NCI-H1694 (cell line): ENCODE data around the gene SPATA4.
A peak's percentile ranks its signal among the peaks of the same experiment; 100 is the strongest.
"Not testable (repeated sequence)": the region's sequence is repeated elsewhere in the genome, so short reads cannot be mapped to it uniquely, and the experiment has no call there.

Experiments used
- DNase-seq: peaks from one replicate; lab custom pipeline; 2025; lab: John Stamatoyannopoulos, UW

SPATA4 gene

DNA sequence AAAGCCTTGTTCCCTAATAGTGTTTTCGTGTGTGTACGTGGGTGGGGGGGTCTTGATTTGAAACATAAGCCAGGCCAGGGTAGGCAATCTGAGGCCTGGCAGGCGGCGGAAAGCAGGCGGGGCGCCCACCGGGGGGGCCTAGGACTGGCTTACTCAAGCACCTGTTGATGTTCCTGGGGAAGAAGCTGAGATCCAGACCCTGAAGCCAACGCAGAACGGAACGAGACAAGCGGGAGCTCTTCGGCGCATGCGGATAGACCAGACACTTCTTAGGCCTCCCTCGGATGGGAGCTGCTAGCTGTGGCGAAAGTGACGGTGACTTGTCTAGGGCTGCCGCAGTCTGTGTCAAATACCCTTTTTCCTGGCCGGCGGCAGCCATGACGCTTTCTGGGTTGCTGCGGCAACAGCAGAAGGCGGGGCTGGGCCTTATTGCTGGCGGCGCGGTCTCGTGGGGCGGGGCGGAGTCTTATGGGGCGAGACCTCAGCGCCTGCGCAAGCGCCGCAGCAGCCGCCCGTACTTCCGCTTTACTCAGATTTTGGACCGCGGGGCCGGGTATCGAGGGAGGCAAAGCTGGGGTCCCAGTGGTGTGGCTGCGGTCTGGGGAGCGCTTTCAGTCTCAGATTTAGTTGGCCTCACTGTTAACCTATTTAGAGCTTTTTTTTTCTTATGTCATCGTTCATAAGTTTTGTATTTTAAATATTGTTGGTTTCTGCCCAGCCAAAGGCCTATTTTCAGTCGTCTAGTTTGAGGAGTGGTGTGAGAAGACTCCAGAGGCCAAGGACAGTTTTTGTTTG is at the start of gene SPATA4:
Gene SPATA4 (minus strand): TSS at position 402 of the 795 bp plus-strand sequence. CDS start 23 bp downstream, at position 379.
- peak; percentile 55 for DNase-seq

DNA sequence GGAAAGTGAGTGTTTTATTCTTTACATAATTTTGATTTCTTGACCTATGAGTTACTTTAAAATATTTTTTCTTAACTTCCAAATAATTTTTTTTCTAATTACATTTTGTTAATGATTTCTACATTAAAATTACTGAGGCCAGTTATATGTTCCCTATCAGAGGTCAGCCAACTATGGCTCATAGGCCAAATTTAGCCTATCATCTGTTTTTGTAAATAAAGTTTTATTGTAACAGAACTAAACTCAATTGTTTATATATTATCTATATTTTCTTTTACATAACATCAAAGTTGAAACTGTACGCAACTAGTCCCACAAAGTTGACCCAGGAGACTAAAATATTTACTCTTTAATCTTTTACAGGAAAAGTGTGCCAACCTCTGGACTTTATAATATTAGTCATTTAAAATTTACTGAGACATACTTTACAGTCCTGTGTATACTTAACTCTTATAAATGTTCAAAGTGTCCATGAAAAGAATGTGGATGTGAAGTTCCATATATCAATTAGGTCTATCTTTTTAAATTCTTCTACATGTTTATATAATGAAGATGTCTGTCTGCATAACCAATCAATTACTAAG is 47.5 kb upstream of the SPATA4 start:
- DNase-seq = no peak

DNA sequence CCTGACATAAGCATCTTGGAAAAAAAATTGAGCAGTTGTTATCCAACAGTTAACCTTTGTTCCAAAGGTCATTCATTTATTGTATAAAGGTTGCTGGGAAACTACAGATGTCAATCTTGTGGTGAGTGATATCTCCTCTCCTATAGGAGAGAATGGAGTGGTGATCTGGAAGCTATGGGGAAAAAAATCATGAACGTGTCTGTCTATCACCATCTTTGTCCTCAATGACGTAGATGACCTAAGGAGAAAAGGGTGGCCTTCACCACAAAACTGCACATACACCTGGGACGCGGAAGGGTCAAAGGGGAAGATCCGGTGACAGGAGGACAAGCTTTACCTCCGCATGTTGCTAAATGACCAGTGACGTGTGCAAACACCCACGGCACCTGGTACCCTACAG is 46.3 kb upstream of the SPATA4 start:
- DNase-seq = no peak

DNA sequence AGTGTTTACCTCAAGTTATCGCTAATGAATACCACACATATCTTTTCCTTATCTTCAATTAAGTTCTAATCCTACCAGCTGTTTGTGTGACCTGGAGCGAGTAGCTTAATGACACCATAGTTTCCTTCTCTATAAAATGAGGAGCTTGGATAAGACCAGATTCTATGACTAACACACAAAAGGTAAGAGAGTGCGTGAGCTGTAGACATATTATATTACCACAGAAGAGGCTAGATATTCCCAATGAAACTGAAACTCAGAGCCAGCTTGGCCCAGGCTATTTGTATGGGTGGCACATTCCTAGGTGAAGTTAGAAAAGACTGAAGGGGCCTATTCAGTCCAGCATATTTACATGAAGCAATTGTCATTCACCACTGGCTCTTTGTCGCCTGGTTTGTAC is 43.4 kb upstream of the SPATA4 start:
- DNase-seq = no peak

DNA sequence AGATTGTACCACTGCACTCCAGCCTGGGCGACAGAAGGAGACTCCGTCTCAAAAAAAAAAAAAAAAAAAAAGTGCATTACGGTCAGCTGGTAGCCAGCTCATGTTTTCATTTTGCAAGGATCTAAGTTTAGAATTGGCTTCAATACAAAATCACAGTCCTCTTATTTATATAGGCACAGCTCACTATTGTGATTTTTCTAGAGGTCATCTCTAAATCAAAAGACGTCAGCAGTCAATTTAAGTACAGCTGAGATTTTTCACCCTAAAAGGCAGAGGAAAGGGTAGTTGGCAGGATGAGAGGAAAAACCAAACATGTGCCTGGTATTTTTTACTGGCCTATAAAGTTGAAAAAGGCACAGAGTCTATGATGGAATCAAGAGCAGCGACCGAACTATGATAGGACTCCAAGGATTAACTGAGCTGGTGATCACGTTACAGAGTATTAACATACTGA is 42.8 kb upstream of the SPATA4 start:
- DNase-seq = no peak

DNA sequence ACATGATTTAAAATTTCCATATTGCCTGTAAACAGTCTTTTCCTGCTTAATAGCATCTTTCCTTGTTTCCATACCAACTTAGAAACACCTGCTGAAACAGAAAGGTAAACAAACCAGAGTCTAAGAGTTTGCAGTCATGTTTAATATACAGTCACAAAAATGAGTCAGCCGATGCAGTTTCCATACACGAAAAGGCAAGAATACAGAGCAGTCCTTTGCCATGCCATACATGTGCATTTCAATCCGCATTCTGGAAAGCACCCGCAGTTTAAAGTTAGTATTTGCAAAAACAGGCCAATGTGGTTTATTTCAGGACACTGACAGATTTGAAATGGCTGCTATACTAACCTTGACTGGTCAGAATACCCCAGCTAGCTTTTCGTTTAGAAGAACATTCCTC is 41.6 kb upstream of the SPATA4 start:
- DNase-seq = no peak

DNA sequence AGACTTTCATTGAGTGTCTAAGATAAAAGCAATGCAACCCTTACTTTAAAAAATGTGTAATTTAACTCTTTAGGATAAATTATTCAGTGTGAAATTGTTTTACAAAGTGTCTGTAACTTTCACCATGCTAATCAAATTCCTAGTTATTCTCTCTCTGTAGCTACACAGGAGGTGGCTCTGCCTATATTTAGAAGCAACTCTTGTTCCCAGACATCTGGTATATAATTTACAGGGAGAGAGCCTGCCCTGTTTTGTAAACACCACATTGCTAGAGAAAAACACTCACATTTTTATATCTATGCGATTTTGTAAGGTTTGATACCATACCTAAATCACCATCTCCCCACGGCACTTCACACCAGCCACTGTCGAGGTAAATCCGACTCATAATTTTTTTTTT is 35.5 kb upstream of the SPATA4 start:
- DNase-seq = peak; percentile 5

DNA sequence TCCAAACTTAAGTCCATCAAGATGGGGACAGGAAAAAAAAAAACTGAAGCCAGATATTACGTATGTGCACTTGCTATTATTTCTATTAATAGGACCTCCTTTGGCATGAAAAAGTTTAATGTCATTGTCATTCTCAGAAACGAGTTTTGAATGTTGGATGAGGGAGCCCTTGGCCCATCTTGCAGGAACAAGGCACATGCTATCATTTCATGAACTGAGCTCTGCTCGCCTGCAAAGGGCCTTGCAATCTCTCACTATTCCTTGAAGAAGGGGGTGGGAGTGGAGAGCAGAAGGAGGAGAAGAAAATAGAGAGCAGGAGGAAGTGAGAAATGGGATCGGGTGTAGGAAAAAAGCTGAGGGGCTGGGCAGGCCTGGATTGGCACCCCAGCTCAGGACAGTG is 34.3 kb upstream of the SPATA4 start:
- DNase-seq = no peak

DNA sequence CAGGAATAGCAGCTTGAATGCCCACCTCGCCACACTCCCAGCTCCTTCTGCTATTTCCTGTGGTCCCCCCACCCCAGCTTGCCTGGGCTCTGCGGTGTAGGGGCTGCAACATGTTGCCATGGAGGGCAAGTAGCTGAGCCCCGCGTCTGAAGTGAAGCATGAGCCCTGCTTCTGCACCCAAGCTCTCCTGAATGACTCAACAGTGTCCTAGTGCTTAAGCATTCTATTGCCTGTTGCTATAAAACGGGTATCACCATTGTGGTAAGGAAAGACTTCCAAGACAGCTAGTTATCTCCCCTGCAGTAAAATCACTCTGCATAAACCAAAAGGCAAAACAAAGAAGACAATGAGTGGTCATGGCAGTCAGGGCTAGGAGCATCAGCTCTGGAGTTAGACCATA is 31.4 kb upstream of the SPATA4 start:
- no peak for DNase-seq

DNA sequence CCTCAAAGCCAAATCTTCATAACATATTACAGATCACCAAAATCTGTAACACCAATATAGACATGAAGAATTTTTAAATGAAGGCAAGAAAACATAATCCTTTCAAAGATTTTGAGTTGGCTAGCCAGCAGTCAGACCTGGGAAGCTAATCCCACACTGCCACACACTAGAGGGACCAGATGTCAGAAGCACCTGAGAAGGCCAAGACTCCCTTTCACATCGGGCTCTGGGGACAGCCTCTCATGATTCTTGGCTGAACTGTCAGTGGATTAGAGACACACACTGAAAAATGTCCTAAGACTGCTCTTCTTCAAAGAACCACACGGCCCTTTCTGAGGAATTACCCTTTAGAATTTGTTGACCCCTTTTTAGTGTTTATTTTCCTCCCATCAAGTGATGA is 28.2 kb upstream of the SPATA4 start:
- DNase-seq = no peak

DNA sequence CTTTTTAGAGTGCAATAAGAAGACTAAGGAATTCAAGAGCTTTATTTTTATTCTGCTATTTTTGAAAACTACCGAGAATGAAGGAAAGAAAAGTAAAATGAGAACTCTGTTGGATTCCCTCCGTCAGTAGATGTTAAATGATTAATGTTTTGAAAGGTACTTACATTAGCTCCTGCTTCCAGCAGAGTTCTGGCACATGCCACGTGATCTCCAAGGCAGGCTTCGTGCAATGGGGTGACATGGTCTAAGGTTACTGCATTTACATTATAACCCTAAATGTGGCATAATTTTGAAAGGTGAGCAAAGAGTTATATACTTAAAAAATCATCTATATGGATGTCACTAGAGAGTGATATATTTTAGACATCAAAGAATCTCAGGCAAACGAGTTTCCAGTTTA is 26.8 kb upstream of the SPATA4 start:
- no peak for DNase-seq

DNA sequence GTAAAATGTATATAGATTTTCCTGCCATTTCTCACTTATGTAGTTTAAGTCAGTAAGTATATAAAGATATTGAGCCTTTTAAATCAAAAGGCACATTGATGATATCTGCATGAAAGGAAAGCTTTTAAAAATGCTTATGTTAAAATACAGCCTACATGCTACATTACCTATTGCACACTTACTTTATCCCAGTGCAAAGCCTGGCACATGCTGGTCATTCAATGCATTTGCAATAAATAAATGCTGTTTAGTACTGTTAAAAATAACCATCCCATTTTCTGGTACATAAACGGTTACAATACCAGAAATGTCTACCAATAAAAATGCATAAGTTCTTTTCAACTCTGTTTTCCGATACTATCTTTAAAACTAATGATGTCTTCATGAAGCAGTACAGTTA is 22.1 kb upstream of the SPATA4 start:
- DNase-seq = no peak

DNA sequence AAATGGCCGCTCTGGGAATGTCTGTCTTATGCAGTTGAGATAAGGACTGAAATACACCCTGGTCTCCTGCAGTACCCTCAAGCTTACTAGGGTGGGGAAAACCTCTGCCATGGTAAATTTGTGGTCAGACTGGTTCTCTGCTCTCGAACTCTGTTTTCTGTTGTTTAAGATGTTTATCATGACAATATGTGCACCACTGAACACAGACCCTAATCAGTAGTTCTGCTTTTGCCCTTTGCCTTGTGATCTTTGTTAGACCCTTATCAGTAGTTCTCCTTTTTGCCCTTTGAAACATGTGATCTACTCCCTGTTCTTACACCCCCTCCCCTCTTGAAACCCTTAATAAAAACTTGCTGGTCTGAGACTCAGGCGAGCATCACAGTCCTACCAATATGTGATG is 17.0 kb upstream of the SPATA4 start:
- DNase-seq = not testable (repeated sequence)

DNA sequence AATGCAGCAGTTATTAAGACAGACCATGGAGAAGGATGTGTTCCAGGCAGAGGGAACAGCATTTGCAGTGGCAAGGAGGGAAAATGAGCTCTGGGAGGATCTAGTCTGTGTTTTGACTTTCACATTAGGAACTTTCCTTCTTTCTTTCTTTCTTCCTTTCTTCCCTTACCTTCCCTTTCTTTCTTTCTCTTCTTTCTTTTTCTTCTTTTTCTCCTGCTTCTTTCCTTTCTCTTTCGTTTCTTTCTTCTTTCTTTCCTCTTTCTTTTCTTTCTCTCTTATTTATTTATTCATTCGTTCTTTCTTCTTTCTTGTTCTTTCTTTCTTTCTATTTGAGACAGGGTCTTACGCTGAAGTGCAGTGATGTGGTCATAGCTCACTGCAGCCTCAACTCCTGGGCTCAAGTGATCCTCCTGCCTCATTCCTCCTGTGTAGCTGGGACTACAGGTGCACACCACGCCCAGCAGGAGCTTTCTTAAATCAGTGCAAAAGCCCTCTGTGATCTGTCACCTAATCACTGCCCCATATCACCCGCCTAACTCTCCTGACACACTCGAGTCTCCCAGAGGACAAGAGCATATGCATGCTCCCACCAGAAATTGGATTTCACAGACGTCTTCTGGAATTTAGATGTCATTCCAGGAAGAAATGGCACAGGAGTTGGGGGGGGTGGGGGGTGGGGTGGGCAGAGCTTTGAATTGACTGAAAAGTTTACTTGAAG is 15.4 kb upstream of the SPATA4 start:
- DNase-seq = no peak

DNA sequence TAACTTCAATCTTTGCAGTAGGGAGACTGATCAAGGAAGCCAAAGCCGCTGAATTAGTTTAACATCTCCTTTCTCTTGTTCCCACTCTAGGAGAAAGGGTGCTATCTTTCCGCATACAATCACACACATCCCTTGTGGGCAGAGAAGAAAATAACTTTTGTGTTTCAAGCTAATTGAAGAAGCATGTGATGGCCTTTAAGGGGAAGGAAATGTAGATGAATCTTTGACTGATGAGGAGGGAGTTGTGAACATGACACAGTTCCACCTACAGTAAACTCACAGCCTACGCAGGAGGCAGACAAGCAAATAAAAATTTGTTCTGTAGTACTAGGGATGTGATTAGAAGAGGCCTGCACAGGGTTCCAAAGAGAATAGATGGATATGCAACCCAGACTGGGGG is 14.7 kb upstream of the SPATA4 start:
- DNase-seq = no peak

DNA sequence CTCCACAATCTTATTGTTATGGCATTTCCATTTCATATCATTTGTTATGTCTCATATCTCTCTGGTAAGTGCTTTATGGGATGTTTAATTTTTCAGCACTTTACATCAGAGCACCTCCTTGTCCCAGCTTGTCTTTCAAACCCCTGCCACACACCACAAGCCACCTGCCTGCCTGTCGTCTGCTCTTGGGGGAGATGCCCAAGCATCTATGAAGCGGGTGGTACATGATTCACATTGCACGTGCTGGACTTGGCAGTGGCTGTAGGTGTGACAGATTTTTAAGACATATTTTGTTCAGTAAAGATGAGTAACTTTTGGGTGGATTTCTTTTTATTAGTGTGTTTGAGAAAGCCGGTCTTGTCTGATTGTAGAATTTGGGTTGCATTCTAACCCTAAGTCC is 14.2 kb upstream of the SPATA4 start:
- no peak for DNase-seq

DNA sequence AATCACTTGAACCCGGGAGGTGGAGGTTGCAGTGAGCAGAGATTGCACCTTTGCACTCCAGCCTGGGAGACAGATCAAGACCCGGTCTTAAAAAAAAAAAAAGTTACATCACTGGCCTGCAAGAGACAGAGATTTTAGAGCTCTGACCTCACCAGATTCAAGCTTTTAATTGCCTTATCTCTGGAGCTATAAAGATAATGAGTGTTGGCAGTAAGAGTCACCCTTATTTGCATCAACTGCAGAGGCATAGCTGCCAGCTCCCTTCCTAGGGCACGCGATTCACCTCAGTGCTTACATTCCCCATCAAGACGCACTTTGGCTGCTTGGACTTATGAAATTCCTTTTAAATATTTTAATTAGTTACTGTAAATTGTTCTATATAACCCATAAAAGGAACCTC is 12.5 kb upstream of the SPATA4 start:
- no peak for DNase-seq

DNA sequence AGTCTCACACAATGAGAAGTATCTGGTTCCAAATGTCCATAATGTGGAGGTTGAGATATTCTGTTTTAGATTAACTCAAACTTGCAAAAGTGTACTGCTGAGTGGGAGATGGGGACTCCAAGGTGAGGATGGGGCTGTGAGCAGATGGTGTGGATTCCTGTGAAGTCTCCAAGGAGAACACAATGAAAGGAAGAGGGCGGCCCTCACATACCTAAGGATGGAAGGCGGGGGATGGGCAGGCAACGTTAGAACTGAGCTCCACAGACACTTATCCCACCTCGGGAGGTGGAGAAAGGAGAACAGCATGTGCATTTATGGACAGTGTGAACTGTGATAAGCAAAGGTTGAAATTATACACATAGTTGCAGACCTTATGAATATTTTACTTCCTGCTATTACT is 9.9 kb upstream of the SPATA4 start:
- DNase-seq = no peak

DNA sequence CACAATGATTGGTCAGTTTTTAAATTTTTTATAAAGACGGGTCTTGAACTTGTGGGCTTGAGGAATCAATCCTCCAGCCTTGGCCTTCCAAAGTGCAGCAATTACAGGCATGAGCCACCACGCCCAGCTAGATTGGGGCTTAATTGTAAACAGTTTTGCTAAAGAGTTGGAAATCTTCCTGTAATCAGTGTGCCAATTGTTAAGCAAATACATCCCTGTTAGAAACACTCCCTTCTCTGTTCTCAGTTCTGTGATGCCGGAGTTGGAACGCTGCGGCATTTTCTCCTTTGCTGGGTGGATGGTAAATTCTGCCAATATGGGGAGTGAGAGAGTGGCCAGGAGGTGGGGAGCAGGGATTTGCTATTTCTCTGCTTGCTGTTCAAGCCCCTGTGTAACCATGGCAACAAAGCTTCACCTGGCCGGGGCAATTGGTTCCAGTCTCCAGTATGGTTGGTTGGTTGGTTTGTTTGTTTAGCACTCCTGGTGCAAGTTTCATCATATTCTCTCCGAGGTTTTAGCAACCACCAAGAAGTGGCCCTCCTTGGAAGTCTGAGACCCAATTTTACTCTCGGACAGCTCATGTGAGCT is 3.0 kb upstream of the SPATA4 start:
- DNase-seq = no peak

DNA sequence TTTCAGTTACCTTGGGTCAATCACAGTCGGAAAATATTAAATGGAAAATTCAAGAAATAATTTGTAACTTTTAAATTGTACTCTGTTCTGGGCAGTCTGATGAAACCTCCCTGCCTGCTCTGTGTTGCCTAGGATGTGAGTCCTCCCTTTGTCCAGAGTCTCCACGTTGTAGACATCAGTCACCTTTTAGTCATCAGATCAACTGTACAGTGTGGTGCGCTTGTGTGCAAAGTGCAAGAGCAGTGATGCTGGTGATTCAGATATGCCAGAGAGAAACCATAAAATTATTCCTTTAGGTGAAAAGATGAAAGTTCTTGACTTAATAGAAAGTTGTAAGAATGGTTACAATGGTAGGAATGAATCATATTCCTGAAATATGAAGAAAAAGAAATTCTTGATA is 1.4 kb downstream of the SPATA4 start:
- DNase-seq = no peak

DNA sequence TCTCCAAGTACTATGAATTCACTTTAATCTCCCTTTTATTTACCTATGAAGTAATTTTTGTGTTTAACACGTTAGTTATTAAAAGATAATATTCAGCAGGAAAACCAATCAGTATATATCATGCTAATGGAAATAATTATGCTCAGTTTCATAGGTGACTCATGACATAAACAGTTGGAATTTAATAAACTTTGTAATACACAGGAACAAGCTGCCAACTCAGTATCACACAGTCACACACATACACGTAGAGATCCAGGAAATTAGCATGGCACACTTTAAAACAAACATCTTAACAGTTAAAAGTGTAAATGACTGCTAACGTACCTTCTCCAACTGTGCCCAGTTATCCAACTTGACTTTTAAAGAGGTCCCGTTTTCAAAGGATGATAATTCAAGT is 2.3 kb downstream of the SPATA4 start:
- no peak for DNase-seq

DNA sequence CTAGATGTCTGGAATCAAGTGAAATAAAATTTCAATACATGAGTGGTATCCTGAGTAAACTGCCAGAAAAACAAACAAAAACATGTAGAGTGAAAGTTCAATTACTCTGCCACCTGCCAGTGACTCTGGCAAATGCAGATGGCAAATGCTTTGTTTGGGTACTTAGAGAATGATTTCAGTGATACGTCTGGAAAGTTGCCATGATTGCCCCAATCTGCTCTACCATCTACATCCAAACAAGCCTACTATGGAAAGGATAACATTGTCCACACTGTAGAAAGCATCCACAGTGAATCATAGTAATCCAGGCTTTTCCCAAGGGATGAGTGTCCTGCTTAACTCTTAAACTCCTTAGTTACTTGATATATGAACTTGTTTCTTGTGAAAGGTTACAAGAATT is 3.4 kb downstream of the SPATA4 start:
- peak; percentile 57 for DNase-seq
